NCI-H460 (cell line): Measurements from ENCODE around the gene SOCS6. TPM values are rescaled to one million over a fixed set of nuclear protein-coding genes. Genes with fewer than 3 reads are reported as not detected.
A peak's percentile ranks its signal among the peaks of the same experiment; 100 is the strongest.
"Not testable (repeated sequence)": the region's sequence is repeated elsewhere in the genome, so short reads cannot be mapped to it uniquely, and the experiment has no call there.

Source experiments
- DNase-seq: peaks from one replicate; pipeline ENCODE4 v3.0.0-alpha.2; 2016; ENCODE audit warnings: low read depth; ENCODE audit errors: extremely low read depth
- total RNA-seq: library from RNA; depleted of rRNA; stranded (reverse); fragments of >200 nt; shearing (Covaris generic); gene quantifications from 2 replicates; pipeline ENCODE4 v1.2.3, GENCODE V29; 2014

Gene SOCS6
- total RNA-seq, 1 experiment from 2014 or later = 22.4 TPM

- peak; percentile 29 for DNase-seq
Measured at GRCh38 chr18:70348481-70348880, 59.6 kb downstream of the SOCS6 start.

- no peak for DNase-seq
Measured at GRCh38 chr18:70349316-70349715, 60.5 kb downstream of the SOCS6 start.

- DNase-seq = no peak
Measured at GRCh38 chr18:70354080-70354479, 65.2 kb downstream of the SOCS6 start.

GRCh38 chr18:70354771-70355170 lies 65.9 kb downstream of the SOCS6 start:
- DNase-seq = no peak

- DNase-seq = no peak
Measured at GRCh38 chr18:70355620-70356385, 67.0 kb downstream of the SOCS6 start.

- DNase-seq = not testable (repeated sequence)
Measured at GRCh38 chr18:70358105-70358406, 69.2 kb downstream of the SOCS6 start.

GRCh38 chr18:70359071-70359470 lies 70.2 kb downstream of the SOCS6 start:
- no peak for DNase-seq

GRCh38 chr18:70362258-70362657 lies 73.4 kb downstream of the SOCS6 start:
- DNase-seq = no peak

- DNase-seq = no peak
Measured at GRCh38 chr18:70363861-70364260, 75.0 kb downstream of the SOCS6 start.

- no peak for DNase-seq
Measured at GRCh38 chr18:70365361-70365760, 76.5 kb downstream of the SOCS6 start.

- no peak for DNase-seq
Measured at GRCh38 chr18:70366174-70366573, 77.3 kb downstream of the SOCS6 start.

GRCh38 chr18:70366670-70367069 lies 77.8 kb downstream of the SOCS6 start:
- no peak for DNase-seq

- not testable (repeated sequence) for DNase-seq
Measured at GRCh38 chr18:70367344-70367743, 78.5 kb downstream of the SOCS6 start.

- DNase-seq = no peak
Measured at GRCh38 chr18:70368903-70369302, 80.1 kb downstream of the SOCS6 start.

- DNase-seq = no peak
Measured at GRCh38 chr18:70370762-70371733, 82.2 kb downstream of the SOCS6 start.

- no peak for DNase-seq
Measured at GRCh38 chr18:70371908-70372307, 83.1 kb downstream of the SOCS6 start.

- no peak for DNase-seq
Measured at GRCh38 chr18:70372450-70373041, 83.7 kb downstream of the SOCS6 start.

- DNase-seq = peak; percentile 94
Measured at GRCh38 chr18:70373042-70373519, 84.2 kb downstream of the SOCS6 start.

GRCh38 chr18:70374154-70374553 lies 85.3 kb downstream of the SOCS6 start:
- DNase-seq = no peak

- no peak for DNase-seq
Measured at GRCh38 chr18:70376137-70376913, 87.5 kb downstream of the SOCS6 start.

- no peak for DNase-seq
Measured at GRCh38 chr18:70376914-70377258, 88.0 kb downstream of the SOCS6 start.
